BJ (cell line): ENCODE measurements around the gene DLGAP1. TPM values are rescaled to one million over a fixed set of nuclear protein-coding genes. Genes with fewer than 3 reads are reported as not detected.

Experiments
- CTCF ChIA-PET: fragments of 350-600 bp; formaldehyde crosslinking; extraction: SDS; loops from one replicate; lab custom pipeline; 2021; ENCODE audit warnings: antibody characterized with exemption, inconsistent platforms; lab: Yijun Ruan, JAX
- POLR2A ChIA-PET: fragments of 300-600 bp; sonication (Branson Sonifier 250); formaldehyde crosslinking; extraction: SDS; loops from one replicate; lab custom pipeline; 2021; ENCODE audit warnings: antibody characterized with exemption; lab: Charles Lee
- DNase-seq: peaks from one replicate; pipeline ENCODE4 v3.0.0-alpha.2; 2011; ENCODE audit warnings: low read depth
- H3K27me3 ChIP-seq: 2 replicates; pipeline ENCODE4 v1.6.0; 2011; ENCODE audit warnings: low read length; ENCODE audit not compliant: control insufficient read depth, insufficient read depth
- H3K36me3 ChIP-seq: 2 replicates; pipeline ENCODE4 v1.5.1; 2011; ENCODE audit warnings: low read length; ENCODE audit not compliant: control insufficient read depth, insufficient read depth
- H3K4me3 ChIP-seq: 2 replicates; pipeline ENCODE4 v1.5.1; 2011; ENCODE audit warnings: low read depth, mild to moderate bottlenecking, control low read depth, low read length
- CTCF ChIP-seq: IDR thresholded peaks from 2 replicates; pipeline ENCODE4 v1.5.1; 2011; ENCODE audit warnings: low read depth, mild to moderate bottlenecking, control low read depth, inconsistent platforms, low read length, moderate library complexity; ENCODE audit not compliant: insufficient read depth
- polyA plus RNA-seq: library from polyadenylated mRNA; depleted of rRNA; stranded (reverse); fragments of >200 nt; gene quantifications from 2 replicates; pipeline ENCODE4 v1.2.3, GENCODE V29; 2011

DLGAP1 gene
- polyA plus RNA-seq, 1 experiment = 0.02 TPM

GRCh38 chr18:3760741-3761140 is 694.4 kb downstream of the DLGAP1 start:
- ChIA-PET POLR2A (no interaction called here), CTCF (interaction anchor here (2.1 kb wide), 1 partner anchor 11 kb away, joined by 15 read pairs; no protein-coding TSS in a partner anchor)

GRCh38 chr18:3759099-3759498 is 696.0 kb downstream of the DLGAP1 start:
- no peak for DNase-seq
- no peaks in the 10 kb centered on the region for H3K36me3 ChIP-seq
- H3K4me3 ChIP-seq = no peak overlapping the region
- TF ChIP-seq CTCF = no peak
- POLR2A ChIA-PET = no interaction called here
- CTCF ChIA-PET = interaction anchor here (2.1 to 2.5 kb wide), 2 partner anchors 12 kb away, joined by 9 to 15 read pairs; no protein-coding TSS in a partner anchor
- no peaks in the 10 kb centered on the region for H3K27me3 ChIP-seq

More at GRCh38 chr18:3760741-3761140, 694.4 kb downstream of the DLGAP1 start:
- DNase-seq = no peak
- TF ChIP-seq CTCF = no peak
- Histone ChIP-seq H3K4me3 (no peak overlapping the region), H3K36me3 (no peaks in the 10 kb centered on the region), H3K27me3 (no peaks in the 10 kb centered on the region)

GRCh38 chr18:3758531-3758930 is 696.6 kb downstream of the DLGAP1 start:
- no peak for DNase-seq
- TF ChIP-seq CTCF = no peak
- Histone ChIP-seq H3K36me3 (no peaks in the 10 kb centered on the region), H3K27me3 (no peaks in the 10 kb centered on the region), H3K4me3 (no peak overlapping the region)
- ChIA-PET CTCF (interaction anchor here (2.5 kb wide), 1 partner anchor 13 kb away, joined by 9 read pairs; no protein-coding TSS in a partner anchor), POLR2A (no interaction called here)

GRCh38 chr18:3757361-3757760 is 697.7 kb downstream of the DLGAP1 start:
- TF ChIP-seq CTCF = no peak
- no peak for DNase-seq
- ChIA-PET POLR2A (interaction anchor here (0.6 kb wide), 1 partner anchor 118 kb away, joined by 3 read pairs; no protein-coding TSS in a partner anchor), CTCF (interaction anchor here (2.5 kb wide), 1 partner anchor 14 kb away, joined by 9 read pairs; no protein-coding TSS in a partner anchor)
- H3K27me3 ChIP-seq = no peaks in the 10 kb centered on the region
- H3K36me3 ChIP-seq = no peaks in the 10 kb centered on the region
- H3K4me3 ChIP-seq = no peak overlapping the region

GRCh38 chr18:3753106-3753505 is 702.0 kb downstream of the DLGAP1 start:
- DNase-seq = no peak
- Histone ChIP-seq H3K27me3 (no peaks in the 10 kb centered on the region), H3K36me3 (no peaks in the 10 kb centered on the region), H3K4me3 (no peak overlapping the region)
- POLR2A ChIA-PET = no interaction called here
- TF ChIP-seq CTCF = no peak
- CTCF ChIA-PET = interaction anchor here (0.7 to 2.7 kb wide), 2 partner anchors 18 to 26 kb away, joined by 3 to 7 read pairs; no protein-coding TSS in a partner anchor
